Naive thymus-derived CD8-positive, alpha-beta T cell (primary cell): ENCODE data around the gene TRMT11. TPM values are rescaled to one million over a fixed set of nuclear protein-coding genes. Genes with fewer than 3 reads are reported as not detected.

ENCODE experiments used
- ATAC-seq, 2 donors: fragments of 150-1000 bp; cut with Tn5 transposase in 1 of 2; sonication (Bioruptor Pico), chemical (Tn5 transposase) in 1 of 2; 1 replicate in 1 of 2; 2 replicates in 1 of 2; pipeline ENCODE4 v1.10.0; 2021; ENCODE audit warnings: mild to moderate bottlenecking in 2 of 2, moderate library complexity in 2 of 2
- POLR2A ChIA-PET: fragments of 350-600 bp; sonication (Branson Sonifier 250); formaldehyde crosslinking; loops from one replicate; lab custom pipeline; 2021; ENCODE audit warnings: antibody characterized with exemption; lab: Charles Lee
- DNase-seq, 10 donors: peaks; one replicate each; pipeline versions ENCODE4 v3.0.0 to v3.0.0-alpha.2; 2020 to 2022
- H3K27ac Mint-ChIP-seq, 10 donors: one replicate each; pipeline ENCODE4 v1.8.0; 2020 to 2022; ENCODE audit warnings: mild to moderate bottlenecking in 10 of 10, mixed read lengths in 10 of 10, moderate library complexity in 4 of 10, inconsistent platforms in 1 of 10
- H3K27me3 Mint-ChIP-seq, 5 donors: one replicate each; pipeline ENCODE4 v1.8.0; 2021 to 2022; ENCODE audit warnings: mixed read lengths in 5 of 5
- H3K36me3 Mint-ChIP-seq, 3 donors: one replicate each; pipeline ENCODE4 v1.8.0; 2020 to 2022; ENCODE audit warnings: mixed read lengths in 3 of 3, mild to moderate bottlenecking in 2 of 3, inconsistent platforms in 1 of 3
- H3K4me1 Mint-ChIP-seq, 4 donors: one replicate each; pipeline ENCODE4 v1.8.0; 2021 to 2022; ENCODE audit warnings: mixed read lengths in 4 of 4
- H3K4me3 Mint-ChIP-seq, 10 donors: one replicate each; pipeline ENCODE4 v1.8.0; 2020 to 2022; ENCODE audit warnings: mild to moderate bottlenecking in 10 of 10, mixed read lengths in 10 of 10, moderate library complexity in 6 of 10, inconsistent platforms in 1 of 10
- H3K9me3 Mint-ChIP-seq, 9 donors: one replicate each; pipeline ENCODE4 v1.8.0; 2020 to 2022; ENCODE audit warnings: mixed read lengths in 9 of 9, mild to moderate bottlenecking in 3 of 9, inconsistent platforms in 1 of 9, moderate library complexity in 1 of 9
- polyA plus RNA-seq, 3 donors: library from polyadenylated mRNA; unstranded; fragments of 300-500 nt; fragmentation: Illumina TruSeq; gene quantifications; one replicate each; pipeline ENCODE4 v1.2.3, GENCODE V29; 2021
- total RNA-seq, 8 experiments: library from RNA in 2 of 8; stranded (reverse) in 2 of 8; gene quantifications; one replicate each; pipeline ENCODE4 v1.2.3 and lab custom pipeline; 2021 to 2026

The TRMT11 gene
- total and polyA plus RNA-seq, 5 experiments from 2014 or later, result 9.4 to 27.9 (median 16.1) TPM

DNA sequence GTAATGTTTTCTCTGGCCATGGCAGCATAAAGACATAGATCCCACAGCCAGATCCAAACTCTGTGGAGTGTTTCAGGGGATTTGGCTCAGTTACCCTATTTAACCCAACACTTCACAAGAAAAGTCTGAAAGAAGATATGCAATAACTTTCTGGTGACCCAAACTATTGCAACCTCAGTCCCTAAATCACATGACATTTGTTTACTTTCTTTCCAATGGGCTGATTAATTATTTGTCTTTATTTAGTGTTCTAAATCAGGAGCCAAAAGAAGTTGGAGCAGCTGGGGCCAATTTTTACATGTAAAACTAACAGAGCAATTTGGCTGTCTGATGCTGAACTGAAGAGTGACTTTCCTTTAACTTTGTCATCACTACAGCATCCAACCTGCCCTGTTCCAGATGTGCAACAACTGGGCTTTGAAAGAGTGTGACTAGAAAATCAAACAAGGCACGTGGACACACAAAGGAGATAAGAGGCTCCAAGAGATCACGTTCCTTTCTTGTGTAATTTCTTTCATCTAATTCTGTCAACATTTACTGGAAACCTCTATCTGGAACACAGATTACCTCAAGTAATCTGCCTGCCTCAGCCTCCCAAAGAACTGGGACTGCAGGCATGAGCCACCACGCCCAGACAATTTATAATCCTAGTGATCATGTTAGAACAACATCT is 90.8 kb downstream of the TRMT11 start:
- peak overlapping the region in 1 of 10 donors; percentile 25 for H3K27ac Mint-ChIP-seq
- DNase-seq, result no peak
- ATAC-seq, result no peak
- no peaks in the 10 kb centered on the region for H3K27me3 Mint-ChIP-seq
- no peak overlapping the region for H3K4me3 Mint-ChIP-seq
- H3K4me1 Mint-ChIP-seq, result no peaks in the 10 kb centered on the region
- H3K36me3 Mint-ChIP-seq, result peaks cover 5 to 21% (median 16%) of the 10 kb centered on the region in 3 donors
- no peaks in the 10 kb centered on the region for H3K9me3 Mint-ChIP-seq
- POLR2A ChIA-PET, result no interaction called here

DNA sequence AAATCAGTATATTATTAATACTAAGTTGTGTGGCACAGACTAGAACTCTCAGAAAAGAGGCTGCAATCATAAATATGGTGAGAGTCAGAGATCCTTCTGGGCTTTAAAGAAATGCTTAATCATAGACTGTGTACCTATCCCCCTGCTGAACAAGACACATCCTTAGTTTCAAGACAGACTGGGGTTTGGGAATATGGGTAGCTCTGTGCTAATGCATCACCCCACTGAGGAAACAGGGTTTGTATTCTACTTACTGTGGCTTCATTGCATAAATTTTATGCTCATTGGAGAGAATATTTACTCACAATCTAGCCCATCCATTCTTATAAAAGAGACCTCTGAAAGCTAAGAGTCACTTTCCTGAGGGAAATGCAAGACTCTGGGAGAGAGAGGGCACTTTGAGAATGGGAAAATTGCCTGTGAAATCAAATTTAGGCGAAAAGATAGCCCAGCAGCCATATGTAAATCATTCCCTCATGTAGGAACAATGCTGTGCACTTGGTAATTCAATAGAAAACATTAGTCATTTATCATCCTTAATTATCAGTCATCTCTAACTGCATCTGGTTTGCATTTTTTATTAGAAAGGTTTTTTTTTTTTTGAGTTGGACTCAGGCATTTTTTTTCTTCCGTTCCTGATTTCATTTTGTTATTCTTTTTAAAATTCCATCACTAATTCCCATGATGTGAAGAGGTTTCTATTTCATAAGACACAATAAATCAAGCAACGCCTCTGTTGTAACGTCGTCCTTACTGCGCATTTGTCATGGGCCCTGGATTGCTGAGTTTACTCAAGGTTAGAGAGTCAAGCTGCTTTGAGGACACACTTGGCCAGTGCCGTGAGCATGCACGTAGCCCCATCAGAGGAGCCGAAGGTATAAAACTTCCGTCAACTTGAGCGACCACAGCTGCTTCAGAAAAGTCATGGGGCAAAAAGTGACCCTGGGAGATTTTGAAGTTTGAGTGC is 91.8 kb downstream of the TRMT11 start:
- no peak for ATAC-seq
- H3K36me3 Mint-ChIP-seq, result peaks cover 5 to 16% (median 16%) of the 10 kb centered on the region in 3 donors
- POLR2A ChIA-PET, result no interaction called here
- no peak overlapping the region for H3K27ac Mint-ChIP-seq
- H3K27me3 Mint-ChIP-seq, result no peaks in the 10 kb centered on the region
- H3K9me3 Mint-ChIP-seq, result no peaks in the 10 kb centered on the region
- H3K4me3 Mint-ChIP-seq, result no peak overlapping the region
- DNase-seq, result no peak
- no peaks in the 10 kb centered on the region for H3K4me1 Mint-ChIP-seq

DNA sequence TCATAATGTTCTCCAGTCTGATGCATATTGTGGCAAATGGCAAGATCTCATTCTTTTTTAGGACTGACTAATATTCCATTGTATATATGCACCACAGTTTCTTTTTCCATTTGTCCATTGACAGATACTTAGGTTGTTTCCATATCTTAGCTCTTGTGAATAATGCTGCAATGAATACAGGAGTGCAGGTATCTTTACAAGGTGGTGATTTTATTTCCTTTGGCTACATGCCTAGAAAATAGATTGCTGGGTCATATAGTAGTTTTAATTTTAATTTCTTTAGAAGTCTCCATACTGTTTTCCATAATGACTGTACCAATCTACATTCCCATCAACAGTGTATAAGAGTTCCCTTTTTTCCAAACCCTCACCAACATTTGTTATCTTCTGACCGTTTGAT is 97.5 kb downstream of the TRMT11 start:
- H3K9me3 Mint-ChIP-seq, result peaks cover 0 to 7% (median 0%) of the 10 kb centered on the region in 9 donors
- no peaks in the 10 kb centered on the region for H3K27me3 Mint-ChIP-seq
- POLR2A ChIA-PET, result no interaction called here
- no peak overlapping the region for H3K4me3 Mint-ChIP-seq
- H3K27ac Mint-ChIP-seq, result no peak overlapping the region
- H3K4me1 Mint-ChIP-seq, result peaks cover 0 to 2% (median 0%) of the 10 kb centered on the region in 4 donors
- ATAC-seq (no peak), DNase-seq (no peak)
- H3K36me3 Mint-ChIP-seq, result peaks cover 0 to 13% (median 6%) of the 10 kb centered on the region in 3 donors

DNA sequence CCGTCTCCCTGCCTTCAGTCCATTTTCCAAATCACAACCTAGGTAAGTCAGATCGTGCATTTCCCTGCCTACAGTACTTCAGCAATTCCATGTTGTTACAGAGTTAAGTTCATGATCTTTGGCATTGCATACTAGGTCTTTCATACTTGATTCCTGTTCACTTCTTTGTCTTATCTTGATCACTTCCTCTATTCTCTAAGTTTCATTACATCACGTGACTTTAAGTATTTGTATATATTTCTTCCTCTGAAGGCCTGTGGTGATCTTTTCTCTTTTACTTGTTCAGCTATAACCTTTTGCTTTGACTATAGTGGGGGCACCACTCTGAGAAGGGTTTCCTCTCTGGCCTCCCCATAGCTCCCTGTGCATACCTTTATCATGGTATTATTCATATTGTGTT is 100.2 kb downstream of the TRMT11 start:
- no peak for ATAC-seq
- Mint-ChIP-seq H3K27me3 (no peaks in the 10 kb centered on the region), H3K27ac (peak overlapping the region in 1 of 10 donors; percentile 4), H3K9me3 (peaks cover 0 to 7% (median 0%) of the 10 kb centered on the region in 9 donors), H3K36me3 (peaks cover 6 to 24% (median 9%) of the 10 kb centered on the region in 3 donors), H3K4me1 (peaks cover 0 to 2% (median 0%) of the 10 kb centered on the region in 4 donors), H3K4me3 (no peak overlapping the region)
- DNase-seq, result no peak
- POLR2A ChIA-PET, result no interaction called here

Other genes starting within 250 kb of the TRMT11 start
- under 1 TPM; 0.33 to 0.60 TPM for gene HEY2, start 236.9 kb upstream of the TRMT11 start, total RNA-seq
- gene HEY2, start 236.9 kb upstream of the TRMT11 start, polyA plus RNA-seq, result under 1 TPM; 0.18 to 0.32 (median 0.27) TPM
- 10 to 100 TPM; 44.4 to 48.0 TPM for gene NCOA7, start 195.6 kb upstream of the TRMT11 start, total RNA-seq
- gene NCOA7, start 195.6 kb upstream of the TRMT11 start, polyA plus RNA-seq, result 10 to 100 TPM in 2 of 3 donors, 1 to 10 TPM in 1; 9.4 to 16.5 (median 13.5) TPM
- 10 to 100 TPM; 11.8 to 12.7 TPM for gene HINT3, start 29.8 kb upstream of the TRMT11 start, total RNA-seq
- 10 to 100 TPM in 1 of 3 donors, 1 to 10 TPM in 2; 7.9 to 10.4 (median 8.5) TPM for gene HINT3, start 29.8 kb upstream of the TRMT11 start, polyA plus RNA-seq